ENCODE data around the gene ZNRF3.
"Not testable (repeated sequence)": the region's sequence is repeated elsewhere in the genome, so short reads cannot be mapped to it uniquely, and the experiment has no call there.

The ZNRF3 gene

GRCh38 chr22:28883917-28884746 lies 760 bp downstream of the ZNRF3 start:
- DNase-seq (ENCODE audit: extremely low read depth in 1 of 2, low read depth in 1 of 2) = no peak

- no peak for DNase-seq (ENCODE audit: extremely low read depth in 1 of 2, low read depth in 1 of 2)
Measured at GRCh38 chr22:28884747-28885350, 1.5 kb downstream of the ZNRF3 start.

GRCh38 chr22:28885939-28886338 lies 2.6 kb downstream of the ZNRF3 start:
- no peak for DNase-seq (ENCODE audit: extremely low read depth in 1 of 2, low read depth in 1 of 2)

GRCh38 chr22:28886679-28887078 lies 3.3 kb downstream of the ZNRF3 start:
- not testable (repeated sequence) for DNase-seq (ENCODE audit: extremely low read depth in 1 of 2, low read depth in 1 of 2)

GRCh38 chr22:28887725-28888459 lies 4.5 kb downstream of the ZNRF3 start:
- DNase-seq (ENCODE audit: extremely low read depth in 1 of 2, low read depth in 1 of 2) = no peak

GRCh38 chr22:28889478-28890024 lies 6.2 kb downstream of the ZNRF3 start:
- DNase-seq (ENCODE audit: extremely low read depth in 1 of 2, low read depth in 1 of 2) = no peak

- DNase-seq (ENCODE audit: extremely low read depth in 1 of 2, low read depth in 1 of 2) = no peak
Measured at GRCh38 chr22:28891156-28891733, 7.9 kb downstream of the ZNRF3 start.

GRCh38 chr22:28892175-28892731 lies 8.9 kb downstream of the ZNRF3 start:
- DNase-seq (ENCODE audit: extremely low read depth in 1 of 2, low read depth in 1 of 2) = no peak

GRCh38 chr22:28893810-28894209 lies 10.4 kb downstream of the ZNRF3 start:
- no peak for DNase-seq (ENCODE audit: extremely low read depth in 1 of 2, low read depth in 1 of 2)

- no peak for DNase-seq (ENCODE audit: extremely low read depth in 1 of 2, low read depth in 1 of 2)
Measured at GRCh38 chr22:28894334-28894733, 11.0 kb downstream of the ZNRF3 start.

- DNase-seq (ENCODE audit: extremely low read depth in 1 of 2, low read depth in 1 of 2) = no peak
Measured at GRCh38 chr22:28894807-28895206, 11.4 kb downstream of the ZNRF3 start.

GRCh38 chr22:28896611-28897010 lies 13.2 kb downstream of the ZNRF3 start:
- DNase-seq (ENCODE audit: extremely low read depth in 1 of 2, low read depth in 1 of 2) = no peak

GRCh38 chr22:28898233-28898629 lies 14.9 kb downstream of the ZNRF3 start:
- DNase-seq (ENCODE audit: extremely low read depth in 1 of 2, low read depth in 1 of 2) = no peak

- DNase-seq (ENCODE audit: extremely low read depth in 1 of 2, low read depth in 1 of 2) = no peak
Measured at GRCh38 chr22:28899199-28899853, 16.0 kb downstream of the ZNRF3 start.

GRCh38 chr22:28900379-28900925 lies 17.1 kb downstream of the ZNRF3 start:
- no peak for DNase-seq (ENCODE audit: extremely low read depth in 1 of 2, low read depth in 1 of 2)

- no peak for DNase-seq (ENCODE audit: extremely low read depth in 1 of 2, low read depth in 1 of 2)
Measured at GRCh38 chr22:28902490-28902889, 19.1 kb downstream of the ZNRF3 start.

GRCh38 chr22:28903080-28903479 lies 19.7 kb downstream of the ZNRF3 start:
- no peak for DNase-seq (ENCODE audit: extremely low read depth in 1 of 2, low read depth in 1 of 2)

- DNase-seq (ENCODE audit: extremely low read depth in 1 of 2, low read depth in 1 of 2) = no peak
Measured at GRCh38 chr22:28903729-28904128, 20.4 kb downstream of the ZNRF3 start.

- no peak for DNase-seq (ENCODE audit: extremely low read depth in 1 of 2, low read depth in 1 of 2)
Measured at GRCh38 chr22:28904211-28904896, 21.0 kb downstream of the ZNRF3 start.
